Measurements from ENCODE around the gene SSTR4.

The SSTR4 gene

DNA sequence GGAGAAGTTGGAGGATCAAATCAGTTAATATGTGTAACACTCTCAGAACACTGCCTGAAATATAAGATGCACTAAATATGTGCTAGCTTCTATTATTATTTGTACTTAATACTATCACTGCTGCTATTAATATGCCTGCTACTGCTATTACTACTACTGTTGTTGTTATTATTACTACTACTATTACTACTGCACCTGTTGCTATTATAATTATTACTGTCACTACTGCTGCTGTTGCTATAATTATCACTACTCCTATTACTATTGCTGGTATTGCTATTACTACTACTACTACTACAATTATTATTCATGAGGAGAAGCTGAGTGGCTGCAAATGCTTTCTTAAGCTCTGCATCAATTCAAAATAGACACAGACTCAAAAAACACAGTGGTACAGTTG is 16.7 kb upstream of the SSTR4 start:
- Histone ChIP-seq H3K9ac (ENCODE audit: low read length) (no peak overlapping the region), H2AFZ (ENCODE audit: insufficient read depth, low read length, poor library complexity) (no peak overlapping the region), H3K79me2 (ENCODE audit: control insufficient read depth, insufficient read depth, low read length, poor library complexity) (no peaks in the 10 kb centered on the region), H3K23ac (ENCODE audit: low read length) (no peak overlapping the region), H3K36me3 (ENCODE audit: control insufficient read depth in 1 of 2, insufficient read depth in 2 of 2, low read length in 2 of 2) (no peaks in the 10 kb centered on the region), H2AK5ac (ENCODE audit: low read length) (no peak overlapping the region), H4K12ac (ENCODE audit: low read depth, low read length) (no peak overlapping the region), H2BK120ac (ENCODE audit: insufficient read depth, low read length, poor library complexity) (no peak overlapping the region), H3K18ac (ENCODE audit: low read length) (no peak overlapping the region), H3K79me1 (ENCODE audit: low read length) (no peaks in the 10 kb centered on the region), H2BK5ac (ENCODE audit: low read depth, low read length, poor library complexity) (no peak overlapping the region), H3K4me1 (ENCODE audit: control insufficient read depth in 1 of 2, insufficient read depth in 2 of 2, low read length in 2 of 2) (peaks cover 0 to 4% of the 10 kb centered on the region in 2 experiments), H3K27ac (ENCODE audit: low read depth, low read length) (no peak overlapping the region), H3K27me3 (ENCODE audit: insufficient read depth, low read length) (no peaks in the 10 kb centered on the region), H3K9me3 (ENCODE audit: insufficient read depth, low read depth, low read length) (no peaks in the 10 kb centered on the region), H3K14ac (ENCODE audit: low read length) (no peak overlapping the region), H3K4ac (ENCODE audit: low read depth, low read length) (no peak overlapping the region), H3K4me3 (ENCODE audit: low read depth, low read length) (no peak overlapping the region), H4K91ac (ENCODE audit: low read depth, low read length) (no peak overlapping the region), H3K4me2 (ENCODE audit: low read length) (no peak overlapping the region), H2BK12ac (ENCODE audit: low read length) (no peak overlapping the region), H4K8ac (ENCODE audit: low read depth, low read length) (no peak overlapping the region)
- DNase-seq, result no peak

DNA sequence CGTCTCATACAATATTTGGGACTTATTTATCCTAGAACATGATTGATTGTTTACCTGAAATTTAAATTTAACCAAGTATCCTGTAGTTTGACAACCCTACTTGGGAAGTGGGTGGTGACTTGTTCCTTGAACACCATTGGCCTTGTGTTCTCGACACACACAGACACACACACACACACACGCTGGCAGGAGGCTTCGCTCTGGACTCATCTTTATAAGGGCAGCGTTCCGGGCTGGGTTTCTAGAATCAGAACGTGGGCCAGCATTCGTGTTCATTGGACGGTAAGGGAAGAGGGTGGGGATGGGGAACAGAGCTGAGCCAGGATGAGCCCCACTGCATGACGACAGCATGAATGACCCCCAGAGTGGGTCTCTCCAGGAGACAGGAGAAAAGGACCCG is 16.2 kb upstream of the SSTR4 start:
- Histone ChIP-seq H2BK120ac (ENCODE audit: insufficient read depth, low read length, poor library complexity) (no peak overlapping the region), H3K79me1 (ENCODE audit: low read length) (no peaks in the 10 kb centered on the region), H3K79me2 (ENCODE audit: control insufficient read depth, insufficient read depth, low read length, poor library complexity) (no peaks in the 10 kb centered on the region), H3K4me1 (ENCODE audit: control insufficient read depth in 1 of 2, insufficient read depth in 2 of 2, low read length in 2 of 2) (peaks cover 0 to 4% of the 10 kb centered on the region in 2 experiments), H3K36me3 (ENCODE audit: control insufficient read depth in 1 of 2, insufficient read depth in 2 of 2, low read length in 2 of 2) (no peaks in the 10 kb centered on the region), H3K18ac (ENCODE audit: low read length) (no peak overlapping the region), H3K4ac (ENCODE audit: low read depth, low read length) (no peak overlapping the region), H3K9ac (ENCODE audit: low read length) (no peak overlapping the region), H3K23ac (ENCODE audit: low read length) (no peak overlapping the region), H3K27ac (ENCODE audit: low read depth, low read length) (no peak overlapping the region), H4K12ac (ENCODE audit: low read depth, low read length) (no peak overlapping the region), H2BK5ac (ENCODE audit: low read depth, low read length, poor library complexity) (no peak overlapping the region), H2AFZ (ENCODE audit: insufficient read depth, low read length, poor library complexity) (no peak overlapping the region), H3K4me3 (ENCODE audit: low read depth, low read length) (no peak overlapping the region), H2BK12ac (ENCODE audit: low read length) (no peak overlapping the region), H4K91ac (ENCODE audit: low read depth, low read length) (no peak overlapping the region), H2AK5ac (ENCODE audit: low read length) (no peak overlapping the region), H4K8ac (ENCODE audit: low read depth, low read length) (no peak overlapping the region), H3K27me3 (ENCODE audit: insufficient read depth, low read length) (no peaks in the 10 kb centered on the region), H3K9me3 (ENCODE audit: insufficient read depth, low read depth, low read length) (no peaks in the 10 kb centered on the region), H3K4me2 (ENCODE audit: low read length) (no peak overlapping the region), H3K14ac (ENCODE audit: low read length) (no peak overlapping the region)
- DNase-seq, result no peak
- WGBS (ENCODE audit: extremely low coverage, insufficient coverage, insufficient read length), result no CpG with 5 or more reads among the region's 11 CpGs

DNA sequence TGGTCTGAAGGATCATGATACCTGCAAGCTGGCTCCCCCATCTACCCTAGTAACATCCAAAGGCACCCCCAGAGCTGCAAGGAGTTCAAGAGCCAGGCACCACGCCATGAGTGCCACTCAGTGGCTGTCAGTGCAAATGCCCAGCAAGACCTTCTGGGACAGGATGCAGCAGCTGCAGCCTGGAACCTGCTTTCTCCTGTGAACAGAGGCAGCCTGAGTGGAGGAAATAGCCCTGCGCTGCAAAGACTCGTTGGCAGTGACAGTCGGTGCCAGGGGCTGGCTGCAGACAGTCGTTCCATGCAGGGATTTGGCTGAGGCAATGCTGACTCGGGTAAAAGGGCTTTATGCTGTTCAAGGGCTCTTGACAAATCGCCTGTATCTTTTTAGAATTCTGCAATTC is 15.7 kb upstream of the SSTR4 start:
- Histone ChIP-seq H3K23ac (ENCODE audit: low read length) (no peak overlapping the region), H3K79me2 (ENCODE audit: control insufficient read depth, insufficient read depth, low read length, poor library complexity) (no peaks in the 10 kb centered on the region), H3K14ac (ENCODE audit: low read length) (no peak overlapping the region), H3K4me3 (ENCODE audit: low read depth, low read length) (no peak overlapping the region), H2AFZ (ENCODE audit: insufficient read depth, low read length, poor library complexity) (no peak overlapping the region), H3K18ac (ENCODE audit: low read length) (no peak overlapping the region), H2BK5ac (ENCODE audit: low read depth, low read length, poor library complexity) (no peak overlapping the region), H3K79me1 (ENCODE audit: low read length) (no peaks in the 10 kb centered on the region), H3K36me3 (ENCODE audit: control insufficient read depth in 1 of 2, insufficient read depth in 2 of 2, low read length in 2 of 2) (no peaks in the 10 kb centered on the region), H3K27ac (ENCODE audit: low read depth, low read length) (no peak overlapping the region), H3K4me1 (ENCODE audit: control insufficient read depth in 1 of 2, insufficient read depth in 2 of 2, low read length in 2 of 2) (peaks cover 0 to 5% of the 10 kb centered on the region in 2 experiments), H3K27me3 (ENCODE audit: insufficient read depth, low read length) (no peaks in the 10 kb centered on the region), H4K12ac (ENCODE audit: low read depth, low read length) (no peak overlapping the region), H3K9ac (ENCODE audit: low read length) (no peak overlapping the region), H3K4me2 (ENCODE audit: low read length) (no peak overlapping the region), H2BK12ac (ENCODE audit: low read length) (no peak overlapping the region), H4K91ac (ENCODE audit: low read depth, low read length) (no peak overlapping the region), H2BK120ac (ENCODE audit: insufficient read depth, low read length, poor library complexity) (no peak overlapping the region), H2AK5ac (ENCODE audit: low read length) (no peak overlapping the region), H3K4ac (ENCODE audit: low read depth, low read length) (no peak overlapping the region), H3K9me3 (ENCODE audit: insufficient read depth, low read depth, low read length) (no peaks in the 10 kb centered on the region), H4K8ac (ENCODE audit: low read depth, low read length) (no peak overlapping the region)
- no peak for DNase-seq
- WGBS (ENCODE audit: extremely low coverage, insufficient coverage, insufficient read length), result no CpG with 5 or more reads among the region's 7 CpGs

GRCh38 chr20:23020230-23021018 is 14.7 kb upstream of the SSTR4 start:
- no peak overlapping the region for H3K14ac ChIP-seq (ENCODE audit: low read length)
- no peak overlapping the region for H3K18ac ChIP-seq (ENCODE audit: low read length)
- H3K23ac ChIP-seq (ENCODE audit: low read length), result no peak overlapping the region
- no peak overlapping the region for H3K4me3 ChIP-seq (ENCODE audit: low read depth, low read length)
- H3K79me1 ChIP-seq (ENCODE audit: low read length), result no peaks in the 10 kb centered on the region
- peaks cover 0 to 6% of the 10 kb centered on the region in 2 experiments for H3K4me1 ChIP-seq (ENCODE audit: control insufficient read depth in 1 of 2, insufficient read depth in 2 of 2, low read length in 2 of 2)
- H2AFZ ChIP-seq (ENCODE audit: insufficient read depth, low read length, poor library complexity), result no peak overlapping the region
- H3K79me2 ChIP-seq (ENCODE audit: control insufficient read depth, insufficient read depth, low read length, poor library complexity), result no peaks in the 10 kb centered on the region
- H3K4me2 ChIP-seq (ENCODE audit: low read length), result no peak overlapping the region
- H3K9me3 ChIP-seq (ENCODE audit: insufficient read depth, low read depth, low read length), result no peaks in the 10 kb centered on the region
- H3K27ac ChIP-seq (ENCODE audit: low read depth, low read length), result no peak overlapping the region
- no peak overlapping the region for H2AK5ac ChIP-seq (ENCODE audit: low read length)
- no peak overlapping the region for H2BK12ac ChIP-seq (ENCODE audit: low read length)
- H2BK120ac ChIP-seq (ENCODE audit: insufficient read depth, low read length, poor library complexity), result no peak overlapping the region
- H3K9ac ChIP-seq (ENCODE audit: low read length), result no peak overlapping the region
- H3K27me3 ChIP-seq (ENCODE audit: insufficient read depth, low read length), result no peaks in the 10 kb centered on the region
- H4K12ac ChIP-seq (ENCODE audit: low read depth, low read length), result no peak overlapping the region
- no peak overlapping the region for H2BK5ac ChIP-seq (ENCODE audit: low read depth, low read length, poor library complexity)
- H4K8ac ChIP-seq (ENCODE audit: low read depth, low read length), result no peak overlapping the region
- DNase-seq, result no peak
- H3K36me3 ChIP-seq (ENCODE audit: control insufficient read depth in 1 of 2, insufficient read depth in 2 of 2, low read length in 2 of 2), result no peaks in the 10 kb centered on the region
- no peak overlapping the region for H4K91ac ChIP-seq (ENCODE audit: low read depth, low read length)
- no peak overlapping the region for H3K4ac ChIP-seq (ENCODE audit: low read depth, low read length)
- WGBS (ENCODE audit: extremely low coverage, insufficient coverage, insufficient read length), result no CpG with 5 or more reads among the region's 12 CpGs

All from trophoblast cell (in vitro differentiated cells and primary cell).